ENCODE data around the gene ALDOA.

ALDOA gene

DNA sequence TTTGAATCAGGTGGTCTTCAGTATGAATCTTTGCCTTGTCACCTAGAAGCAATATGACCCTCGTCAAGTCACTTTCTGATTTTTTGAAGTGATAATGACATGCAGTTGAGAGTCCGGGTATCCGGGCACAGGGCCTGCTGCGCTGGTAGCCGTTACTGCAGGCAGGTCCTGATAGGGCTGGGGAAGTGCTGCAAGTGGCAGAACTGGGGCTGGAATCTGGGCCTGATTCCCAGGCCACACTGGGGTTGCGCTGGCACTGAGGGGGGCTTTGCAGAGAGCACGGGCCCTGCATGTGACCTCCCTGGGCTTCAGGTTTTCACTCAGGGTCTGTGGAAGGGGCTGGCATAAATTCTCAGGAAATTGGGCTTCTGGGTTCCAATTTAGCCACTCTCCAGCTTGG, 13.2 kb downstream of the ALDOA start:
- no peak for DNase-seq (ENCODE audit: low read depth)
- TF ChIP-seq, protein P1, sequence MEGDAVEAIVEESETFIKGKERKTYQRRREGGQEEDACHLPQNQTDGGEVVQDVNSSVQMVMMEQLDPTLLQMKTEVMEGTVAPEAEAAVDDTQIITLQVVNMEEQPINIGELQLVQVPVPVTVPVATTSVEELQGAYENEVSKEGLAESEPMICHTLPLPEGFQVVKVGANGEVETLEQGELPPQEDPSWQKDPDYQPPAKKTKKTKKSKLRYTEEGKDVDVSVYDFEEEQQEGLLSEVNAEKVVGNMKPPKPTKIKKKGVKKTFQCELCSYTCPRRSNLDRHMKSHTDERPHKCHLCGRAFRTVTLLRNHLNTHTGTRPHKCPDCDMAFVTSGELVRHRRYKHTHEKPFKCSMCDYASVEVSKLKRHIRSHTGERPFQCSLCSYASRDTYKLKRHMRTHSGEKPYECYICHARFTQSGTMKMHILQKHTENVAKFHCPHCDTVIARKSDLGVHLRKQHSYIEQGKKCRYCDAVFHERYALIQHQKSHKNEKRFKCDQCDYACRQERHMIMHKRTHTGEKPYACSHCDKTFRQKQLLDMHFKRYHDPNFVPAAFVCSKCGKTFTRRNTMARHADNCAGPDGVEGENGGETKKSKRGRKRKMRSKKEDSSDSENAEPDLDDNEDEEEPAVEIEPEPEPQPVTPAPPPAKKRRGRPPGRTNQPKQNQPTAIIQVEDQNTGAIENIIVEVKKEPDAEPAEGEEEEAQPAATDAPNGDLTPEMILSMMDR (IDR thresholded peaks at IDR 0.05; ENCODE audit: low read length, missing control alignments) = no peak
- no peak overlapping the region for H3K4me3 ChIP-seq (replicated peaks; ENCODE audit: low read depth, low read length)

DNA sequence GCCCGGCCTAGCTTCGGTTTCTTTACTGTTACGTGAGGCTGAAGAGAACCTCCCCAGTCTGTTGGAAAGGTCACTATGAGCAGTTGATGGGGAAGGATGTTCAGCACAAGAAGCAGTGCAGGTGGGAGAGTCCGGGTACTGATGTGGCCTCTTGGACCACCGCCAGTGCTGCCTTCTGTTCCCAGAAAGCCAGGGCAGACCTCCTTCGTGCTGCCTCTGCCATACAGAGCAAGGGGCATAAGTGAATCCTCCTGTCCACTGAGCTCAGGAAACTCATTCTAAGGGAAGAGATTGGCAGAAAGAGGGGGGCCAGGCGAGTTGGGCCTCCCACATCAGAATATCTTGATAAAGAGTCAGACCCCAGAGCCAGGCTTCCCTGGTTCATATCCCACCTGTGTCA, 13.9 kb downstream of the ALDOA start:
- no peak overlapping the region for H3K4me3 ChIP-seq (replicated peaks; ENCODE audit: low read depth, low read length)
- TF ChIP-seq, protein P1 (IDR thresholded peaks at IDR 0.05; ENCODE audit: low read length, missing control alignments) = no peak
- DNase-seq (ENCODE audit: low read depth) = no peak

DNA sequence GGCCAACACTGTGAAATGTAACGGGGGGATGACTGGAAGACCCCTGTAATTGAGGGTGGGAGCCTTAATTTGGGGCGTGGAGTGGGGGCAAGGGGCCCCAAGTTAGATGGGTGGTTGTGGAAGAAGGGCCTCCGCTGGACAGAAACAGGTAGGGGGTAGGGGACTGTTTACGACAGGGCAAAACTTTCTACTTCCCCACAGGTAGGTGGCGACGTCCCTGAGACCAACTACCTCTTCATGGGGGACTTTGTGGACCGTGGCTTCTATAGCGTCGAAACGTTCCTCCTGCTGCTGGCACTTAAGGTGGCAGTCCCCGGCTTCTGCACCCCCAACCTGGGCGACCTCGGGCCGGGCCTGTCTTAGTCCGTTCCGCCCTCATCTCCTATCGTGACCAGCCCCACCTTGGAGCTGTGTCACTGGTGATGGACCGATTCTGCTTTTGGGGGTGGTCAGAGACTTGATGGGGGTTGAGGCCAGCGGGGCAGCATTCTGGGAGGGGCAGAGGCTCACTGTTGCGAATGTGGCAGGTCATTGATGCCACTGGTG, 17.1 kb downstream of the ALDOA start:
- DNase-seq (ENCODE audit: low read depth) = no peak
- H3K4me3 ChIP-seq (replicated peaks; ENCODE audit: low read depth, low read length) = no peak overlapping the region
- TF ChIP-seq, protein P1 (IDR thresholded peaks at IDR 0.05; ENCODE audit: low read length, missing control alignments) = peak; percentile 14

DNA sequence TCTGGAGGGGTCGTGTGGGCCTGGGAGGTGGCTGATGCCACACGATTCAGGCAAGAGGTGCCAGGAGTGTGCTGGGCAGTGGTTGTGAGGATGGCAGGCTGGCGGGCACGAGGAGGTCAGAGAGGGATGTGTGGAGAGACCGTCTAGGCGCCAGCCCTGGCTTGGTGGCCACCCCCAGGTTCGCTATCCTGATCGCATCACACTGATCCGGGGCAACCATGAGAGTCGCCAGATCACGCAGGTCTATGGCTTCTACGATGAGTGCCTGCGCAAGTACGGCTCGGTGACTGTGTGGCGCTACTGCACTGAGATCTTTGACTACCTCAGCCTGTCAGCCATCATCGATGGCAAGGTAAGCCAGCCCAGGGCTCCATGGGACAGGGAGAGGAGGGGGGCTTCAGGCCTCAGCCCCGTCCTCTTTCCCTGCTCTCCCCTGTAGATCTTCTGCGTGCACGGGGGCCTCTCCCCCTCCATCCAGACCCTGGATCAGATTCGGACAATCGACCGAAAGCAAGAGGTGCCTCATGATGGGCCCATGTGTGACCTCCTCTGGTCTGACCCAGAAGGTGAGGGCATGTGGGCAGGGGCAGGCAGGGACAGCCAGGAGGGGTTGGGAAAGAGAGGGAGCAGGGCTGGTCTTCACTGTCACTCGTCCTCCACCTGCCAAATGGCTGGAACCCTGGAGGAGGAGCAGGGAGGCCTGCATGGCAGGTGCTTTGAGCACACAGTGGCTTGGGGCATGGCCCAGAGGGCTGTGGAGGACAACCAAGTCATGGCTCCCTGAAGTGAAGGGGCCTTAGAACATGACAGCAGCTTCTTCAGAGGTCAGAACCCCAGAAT, 17.9 kb downstream of the ALDOA start:
- no peak for DNase-seq (ENCODE audit: low read depth)
- TF ChIP-seq, protein P1 (IDR thresholded peaks at IDR 0.05; ENCODE audit: low read length, missing control alignments) = no peak

DNA sequence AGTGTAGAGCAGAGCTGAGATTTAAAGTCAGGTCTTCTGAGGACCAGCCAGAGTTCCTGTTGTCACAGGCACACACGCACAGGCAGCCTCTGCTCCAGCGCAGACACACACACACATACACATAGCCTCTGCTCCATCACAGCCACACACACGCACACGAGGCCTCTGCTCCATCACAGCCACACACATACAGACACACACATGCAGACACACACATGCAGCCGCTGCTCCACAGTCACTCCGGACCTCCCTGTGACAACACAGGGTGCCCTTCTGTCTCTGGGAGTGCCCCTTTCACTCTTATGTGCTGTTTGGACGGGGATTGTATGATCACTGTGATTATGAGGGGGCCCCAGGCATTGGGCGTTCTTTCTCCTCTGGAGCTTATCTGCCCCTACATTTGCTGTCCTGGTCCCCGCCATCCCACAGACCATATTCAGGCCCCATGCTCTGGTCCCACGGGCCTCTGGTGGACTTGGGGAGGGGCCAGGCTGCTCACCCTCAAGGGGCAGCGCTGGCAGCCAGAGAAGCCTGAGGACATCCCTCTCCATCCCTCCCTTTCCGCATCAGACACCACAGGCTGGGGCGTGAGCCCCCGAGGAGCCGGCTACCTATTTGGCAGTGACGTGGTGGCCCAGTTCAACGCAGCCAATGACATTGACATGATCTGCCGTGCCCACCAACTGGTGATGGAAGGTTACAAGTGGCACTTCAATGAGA, 18.7 kb downstream of the ALDOA start:
- no peak for DNase-seq (ENCODE audit: low read depth)
- H3K4me3 ChIP-seq (replicated peaks; ENCODE audit: low read depth, low read length) = no peak overlapping the region
- TF ChIP-seq, protein P1 (IDR thresholded peaks at IDR 0.05; ENCODE audit: low read length, missing control alignments) = no peak

More for the DNA sequence above, 17.9 kb downstream of the ALDOA start:
- no peak overlapping the region for H3K4me3 ChIP-seq (replicated peaks; ENCODE audit: low read depth, low read length)

DNA sequence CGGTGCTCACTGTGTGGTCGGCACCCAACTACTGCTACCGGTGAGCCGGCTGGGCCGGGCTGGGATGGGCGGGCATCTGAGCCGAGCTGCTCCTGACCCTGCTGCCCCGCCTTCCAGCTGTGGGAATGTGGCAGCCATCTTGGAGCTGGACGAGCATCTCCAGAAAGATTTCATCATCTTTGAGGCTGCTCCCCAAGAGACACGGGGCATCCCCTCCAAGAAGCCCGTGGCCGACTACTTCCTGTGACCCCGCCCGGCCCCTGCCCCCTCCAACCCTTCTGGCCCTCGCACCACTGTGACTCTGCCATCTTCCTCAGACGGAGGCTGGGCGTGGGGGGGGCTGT, 19.2 kb downstream of the ALDOA start:
- TF ChIP-seq, protein P1 (IDR thresholded peaks at IDR 0.05; ENCODE audit: low read length, missing control alignments) = no peak
- H3K4me3 ChIP-seq (replicated peaks; ENCODE audit: low read depth, low read length) = no peak overlapping the region
- no peak for DNase-seq (ENCODE audit: low read depth)

All from fibroblast of pulmonary artery (primary cell).